C4-2B (cell line): ENCODE measurements around the gene CLDN34.

Experiments
- CTCF ChIP-seq: fragments of 450-650 bp; conservative IDR thresholded peaks from 2 replicates; pipeline ENCODE4 v1.5.1; 2017; ENCODE audit warnings: mild to moderate bottlenecking
- ZFX ChIP-seq: fragments of 450-650 bp; IDR thresholded peaks from 2 replicates; pipeline ENCODE4 v1.6.1; 2017

- TF ChIP-seq CTCF (no peak; the same call in 1 of the 2 replicates), ZFX (no peak)
These were observed 48.8 kb downstream of the CLDN34 start for GRCh38 chrX:10015723-10016518.
